ENCODE data around the gene OR7C1.
"Not testable (repeated sequence)": the region's sequence is repeated elsewhere in the genome, so short reads cannot be mapped to it uniquely, and the experiment has no call there.

Gene OR7C1

DNA sequence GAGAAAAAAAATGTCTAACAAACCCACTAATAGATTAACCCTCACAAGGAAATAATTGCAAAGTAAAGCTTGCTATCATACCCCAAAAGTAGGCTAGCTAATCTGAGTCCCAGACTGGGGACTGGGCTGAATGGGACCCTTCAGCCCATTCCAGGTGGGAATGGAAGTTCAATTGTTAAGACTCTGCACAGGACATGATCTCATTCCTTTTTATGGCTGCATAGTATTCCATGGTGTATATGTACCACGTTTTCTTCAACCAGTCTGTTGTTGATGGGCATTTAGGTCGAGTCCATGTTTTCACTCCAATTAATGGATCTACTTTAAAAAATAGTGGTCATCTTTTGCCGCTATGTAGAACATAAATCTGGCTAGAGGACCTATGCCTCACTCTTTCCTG, 17.9 kb downstream of the OR7C1 start:
- Histone ChIP-seq H3K9ac (ENCODE audit: low read depth, low read length) (no peak overlapping the region), H3K4me3 (ENCODE audit: low read depth, low read length) (no peak overlapping the region), H3K27me3 (ENCODE audit: control insufficient read depth, insufficient read depth, low read length) (no peaks in the 10 kb centered on the region), H3K4me1 (ENCODE audit: control insufficient read depth, insufficient read depth, low read length) (no peaks in the 10 kb centered on the region), H3K36me3 (ENCODE audit: control insufficient read depth, insufficient read depth, low read length) (no peaks in the 10 kb centered on the region), H3K9me3 (ENCODE audit: control insufficient read depth, insufficient read depth, low read length) (no peaks in the 10 kb centered on the region)

DNA sequence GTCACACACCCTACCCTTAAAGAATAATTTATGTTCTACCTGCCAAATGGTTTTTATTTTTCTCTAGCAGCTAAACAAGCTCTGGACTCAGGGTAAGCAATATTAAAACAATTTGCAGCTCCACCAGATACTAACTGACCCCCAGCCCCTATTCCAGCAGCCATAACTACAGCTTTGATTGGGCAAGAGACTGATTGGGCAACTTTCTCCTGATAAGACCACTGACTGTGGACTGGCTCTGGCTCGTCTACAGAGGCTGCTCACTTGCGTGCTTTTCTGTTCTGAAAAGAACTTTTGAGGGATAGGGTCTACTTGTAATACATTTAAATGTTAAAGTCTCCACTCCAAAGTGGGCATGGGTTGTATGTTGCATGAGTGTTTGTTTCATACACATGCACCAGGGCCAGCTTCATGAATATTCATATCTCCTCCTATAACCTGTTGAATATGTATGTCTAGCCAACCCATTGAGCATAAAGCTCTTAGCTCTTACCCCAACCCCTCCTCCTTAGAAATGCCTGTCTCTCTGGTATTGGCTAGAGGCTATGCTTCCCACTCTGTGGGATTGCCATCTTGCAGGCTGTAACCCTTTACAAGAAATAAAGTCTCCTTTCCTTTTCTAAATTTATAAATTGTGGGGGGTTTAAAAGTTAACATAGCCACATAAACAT, 19.9 kb downstream of the OR7C1 start:
- Histone ChIP-seq H3K36me3 (ENCODE audit: control insufficient read depth, insufficient read depth, low read length) (no peaks in the 10 kb centered on the region), H3K9me3 (ENCODE audit: control insufficient read depth, insufficient read depth, low read length) (no peaks in the 10 kb centered on the region), H3K9ac (ENCODE audit: low read depth, low read length) (no peak overlapping the region), H3K4me3 (ENCODE audit: low read depth, low read length) (no peak overlapping the region), H3K27me3 (ENCODE audit: control insufficient read depth, insufficient read depth, low read length) (no peaks in the 10 kb centered on the region), H3K4me1 (ENCODE audit: control insufficient read depth, insufficient read depth, low read length) (no peaks in the 10 kb centered on the region)

- no peaks in the 10 kb centered on the region for H3K36me3 ChIP-seq (ENCODE audit: control insufficient read depth, insufficient read depth, low read length)
- no peak overlapping the region for H3K4me3 ChIP-seq (ENCODE audit: low read depth, low read length)
- H3K4me1 ChIP-seq (ENCODE audit: control insufficient read depth, insufficient read depth, low read length), result peaks cover 3% of the 10 kb centered on the region
- H3K9ac ChIP-seq (ENCODE audit: low read depth, low read length), result no peak overlapping the region
- H3K27me3 ChIP-seq (ENCODE audit: control insufficient read depth, insufficient read depth, low read length), result no peaks in the 10 kb centered on the region
- no peaks in the 10 kb centered on the region for H3K9me3 ChIP-seq (ENCODE audit: control insufficient read depth, insufficient read depth, low read length)
Measured at GRCh38 chr19:14809272-14810057, 25.5 kb downstream of the OR7C1 start.

- peaks cover 6% of the 10 kb centered on the region for H3K4me1 ChIP-seq (ENCODE audit: control insufficient read depth, insufficient read depth, low read length)
- no peak overlapping the region for H3K9ac ChIP-seq (ENCODE audit: low read depth, low read length)
- no peaks in the 10 kb centered on the region for H3K27me3 ChIP-seq (ENCODE audit: control insufficient read depth, insufficient read depth, low read length)
- no peak overlapping the region for H3K4me3 ChIP-seq (ENCODE audit: low read depth, low read length)
- no peaks in the 10 kb centered on the region for H3K9me3 ChIP-seq (ENCODE audit: control insufficient read depth, insufficient read depth, low read length)
- H3K36me3 ChIP-seq (ENCODE audit: control insufficient read depth, insufficient read depth, low read length), result no peaks in the 10 kb centered on the region
Measured at GRCh38 chr19:14804765-14805164, 30.2 kb downstream of the OR7C1 start.

- Histone ChIP-seq H3K9me3 (ENCODE audit: control insufficient read depth, insufficient read depth, low read length) (no peaks in the 10 kb centered on the region), H3K4me1 (ENCODE audit: control insufficient read depth, insufficient read depth, low read length) (no peaks in the 10 kb centered on the region), H3K4me3 (ENCODE audit: low read depth, low read length) (no peak overlapping the region), H3K36me3 (ENCODE audit: control insufficient read depth, insufficient read depth, low read length) (no peaks in the 10 kb centered on the region), H3K27me3 (ENCODE audit: control insufficient read depth, insufficient read depth, low read length) (no peaks in the 10 kb centered on the region), H3K9ac (ENCODE audit: low read depth, low read length) (no peak overlapping the region)
Measured at GRCh38 chr19:14798760-14799159, 36.2 kb downstream of the OR7C1 start.

- no peak overlapping the region for H3K9ac ChIP-seq (ENCODE audit: low read depth, low read length)
- H3K36me3 ChIP-seq (ENCODE audit: control insufficient read depth, insufficient read depth, low read length), result no peaks in the 10 kb centered on the region
- no peak overlapping the region for H3K4me3 ChIP-seq (ENCODE audit: low read depth, low read length)
- H3K4me1 ChIP-seq (ENCODE audit: control insufficient read depth, insufficient read depth, low read length), result no peaks in the 10 kb centered on the region
- H3K9me3 ChIP-seq (ENCODE audit: control insufficient read depth, insufficient read depth, low read length), result no peaks in the 10 kb centered on the region
- H3K27me3 ChIP-seq (ENCODE audit: control insufficient read depth, insufficient read depth, low read length), result no peaks in the 10 kb centered on the region
Measured at GRCh38 chr19:14796021-14796420, 39.0 kb downstream of the OR7C1 start.

- H3K9ac ChIP-seq (ENCODE audit: low read depth, low read length), result no peak overlapping the region
- H3K4me1 ChIP-seq (ENCODE audit: control insufficient read depth, insufficient read depth, low read length), result no peaks in the 10 kb centered on the region
- H3K36me3 ChIP-seq (ENCODE audit: control insufficient read depth, insufficient read depth, low read length), result no peaks in the 10 kb centered on the region
- H3K4me3 ChIP-seq (ENCODE audit: low read depth, low read length), result no peak overlapping the region
- H3K9me3 ChIP-seq (ENCODE audit: control insufficient read depth, insufficient read depth, low read length), result no peaks in the 10 kb centered on the region
- no peaks in the 10 kb centered on the region for H3K27me3 ChIP-seq (ENCODE audit: control insufficient read depth, insufficient read depth, low read length)
Measured at GRCh38 chr19:14795078-14795721, 39.8 kb downstream of the OR7C1 start.

DNA sequence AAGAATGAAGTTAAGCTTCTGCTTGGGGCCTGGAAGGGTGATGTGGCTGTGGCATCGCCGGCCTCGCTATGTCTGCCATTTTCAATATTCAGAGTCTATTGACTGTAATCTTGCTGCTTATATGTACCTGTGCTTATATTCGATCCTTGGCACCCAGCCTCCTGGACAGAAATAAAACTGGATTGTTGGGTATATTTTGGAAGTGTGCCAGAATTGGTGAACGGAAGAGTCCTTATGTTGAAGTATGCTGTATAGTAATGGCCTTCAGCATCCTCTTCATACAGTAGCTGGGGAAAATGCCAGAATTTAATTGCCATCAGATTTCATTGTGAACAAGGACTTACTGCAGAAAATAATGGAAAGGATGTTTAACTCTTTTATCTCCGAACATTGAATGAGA, 42.7 kb downstream of the OR7C1 start:
- H3K9me3 ChIP-seq (ENCODE audit: control insufficient read depth, insufficient read depth, low read length); H3K4me1 ChIP-seq (ENCODE audit: control insufficient read depth, insufficient read depth, low read length); H3K4me3 ChIP-seq (ENCODE audit: low read depth, low read length); H3K36me3 ChIP-seq (ENCODE audit: control insufficient read depth, insufficient read depth, low read length); H3K9ac ChIP-seq (ENCODE audit: low read depth, low read length); H3K27me3 ChIP-seq (ENCODE audit: control insufficient read depth, insufficient read depth, low read length): not testable (repeated sequence)

- H3K9me3 ChIP-seq (ENCODE audit: control insufficient read depth, insufficient read depth, low read length), result no peaks in the 10 kb centered on the region
- no peaks in the 10 kb centered on the region for H3K27me3 ChIP-seq (ENCODE audit: control insufficient read depth, insufficient read depth, low read length)
- H3K4me1 ChIP-seq (ENCODE audit: control insufficient read depth, insufficient read depth, low read length), result peaks cover 4% of the 10 kb centered on the region
- H3K4me3 ChIP-seq (ENCODE audit: low read depth, low read length), result peak overlapping the region; percentile 26
- H3K9ac ChIP-seq (ENCODE audit: low read depth, low read length), result no peak overlapping the region
- no peaks in the 10 kb centered on the region for H3K36me3 ChIP-seq (ENCODE audit: control insufficient read depth, insufficient read depth, low read length)
Measured at GRCh38 chr19:14786421-14786851, 48.5 kb downstream of the OR7C1 start.

GRCh38 chr19:14785102-14785793, 49.7 kb downstream of the OR7C1 start:
- not testable (repeated sequence) for H3K27me3 ChIP-seq (ENCODE audit: control insufficient read depth, insufficient read depth, low read length); H3K9ac ChIP-seq (ENCODE audit: low read depth, low read length); H3K4me3 ChIP-seq (ENCODE audit: low read depth, low read length); H3K4me1 ChIP-seq (ENCODE audit: control insufficient read depth, insufficient read depth, low read length); H3K36me3 ChIP-seq (ENCODE audit: control insufficient read depth, insufficient read depth, low read length); H3K9me3 ChIP-seq (ENCODE audit: control insufficient read depth, insufficient read depth, low read length)

DNA sequence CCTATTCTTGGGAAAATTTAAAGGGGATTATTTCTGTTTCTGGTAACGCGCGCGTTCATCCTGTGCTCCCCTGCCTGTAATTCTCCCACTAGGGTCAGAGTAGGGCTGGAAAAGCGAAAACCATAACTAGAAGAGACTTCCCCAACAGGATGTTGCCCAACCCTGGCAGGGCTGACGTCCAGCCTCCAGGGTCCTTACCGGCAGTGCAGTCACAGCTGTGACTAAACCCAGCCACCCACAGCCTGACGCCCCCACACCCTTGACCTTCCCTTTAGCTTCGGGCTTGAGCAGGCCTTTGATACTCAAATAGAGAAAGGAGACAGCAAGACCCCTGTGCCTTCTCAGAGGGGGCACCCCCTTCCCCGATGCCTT, 50.3 kb downstream of the OR7C1 start:
- not testable (repeated sequence) for H3K4me1 ChIP-seq (ENCODE audit: control insufficient read depth, insufficient read depth, low read length); H3K36me3 ChIP-seq (ENCODE audit: control insufficient read depth, insufficient read depth, low read length); H3K9ac ChIP-seq (ENCODE audit: low read depth, low read length); H3K9me3 ChIP-seq (ENCODE audit: control insufficient read depth, insufficient read depth, low read length); H3K4me3 ChIP-seq (ENCODE audit: low read depth, low read length); H3K27me3 ChIP-seq (ENCODE audit: control insufficient read depth, insufficient read depth, low read length)
